IMR-90 (cell line): ENCODE measurements around the gene SLC35E3. TPM values are rescaled to one million over a fixed set of nuclear protein-coding genes. Genes with fewer than 3 reads are reported as not detected.

Experiments
- ATAC-seq: fragments of 200-7000 bp; cut with Tn5 transposase; 2 replicates; pipeline ENCODE4 v1.9.1; 2020; ENCODE audit warnings: low read depth, mild to moderate bottlenecking, moderate library complexity
- BruUV-seq: library from RNA; stranded (reverse); fragments of 400-500 nt; replicated peaks from 2 replicates; lab custom pipeline; 2021; lab: Mats Ljungman, UMichigan
- CTCF ChIA-PET: fragments of 300-600 bp; formaldehyde crosslinking; extraction: SDS; loops from one replicate; lab custom pipeline; 2021; ENCODE audit warnings: antibody characterized with exemption; lab: Yijun Ruan, JAX
- POLR2A ChIA-PET: fragments of 300-600 bp; sonication (Branson Sonifier 250); formaldehyde crosslinking; loops from one replicate; lab custom pipeline; 2022; ENCODE audit warnings: antibody characterized with exemption; ENCODE audit not compliant: unreplicated experiment; lab: Charles Lee
- DNase-seq: peaks from one replicate; pipeline ENCODE4 v3.0.0; 2013
- H2AFZ ChIP-seq: replicated peaks from 2 replicates; pipeline ENCODE3; 2013; ENCODE audit warnings: low read length, mild to moderate bottlenecking; ENCODE audit not compliant: poor library complexity
- H2AK5ac ChIP-seq: 2 replicates; pipeline ENCODE4 v1.6.1; 2013; ENCODE audit warnings: low read depth, low read length, inconsistent platforms
- H2AK9ac ChIP-seq: replicated peaks from 2 replicates; pipeline ENCODE3; 2013; ENCODE audit warnings: mild to moderate bottlenecking, low read depth, low read length, moderate library complexity; ENCODE audit not compliant: poor library complexity
- H2BK120ac ChIP-seq: 2 replicates; pipeline ENCODE4 v1.6.1; 2013; ENCODE audit warnings: low read depth, low read length, inconsistent platforms
- H2BK15ac ChIP-seq: 3 replicates; pipeline ENCODE4 v1.6.1; 2013; ENCODE audit warnings: low read depth, low read length, inconsistent platforms
- H2BK20ac ChIP-seq: 2 replicates; pipeline ENCODE4 v1.6.1; 2013; ENCODE audit warnings: low read depth, mild to moderate bottlenecking, inconsistent platforms, low read length, moderate library complexity
- H2BK5ac ChIP-seq: 2 replicates; pipeline ENCODE4 v1.6.1; 2013; ENCODE audit warnings: mild to moderate bottlenecking, low read depth, low read length, inconsistent platforms; ENCODE audit not compliant: poor library complexity, severe bottlenecking
- H3K14ac ChIP-seq: replicated peaks from 2 replicates; pipeline ENCODE4 v1.6.1; 2013; ENCODE audit warnings: low read depth, low read length, inconsistent platforms
- H3K18ac ChIP-seq: 2 replicates; pipeline ENCODE4 v1.6.1; 2013; ENCODE audit warnings: low read depth, low read length, control low read depth
- H3K23ac ChIP-seq: 2 replicates; pipeline ENCODE4 v1.6.1; 2013; ENCODE audit warnings: low read depth, low read length, inconsistent platforms
- H3K27ac ChIP-seq: 2 replicates; pipeline ENCODE4 v1.5.1; 2013; ENCODE audit warnings: mild to moderate bottlenecking, control low read depth, low read length; ENCODE audit not compliant: insufficient read depth
- H3K27me3 ChIP-seq: 2 replicates; pipeline ENCODE4 v1.6.1; 2013; ENCODE audit warnings: low read length; ENCODE audit not compliant: control insufficient read depth, insufficient read depth
- H3K36me3 ChIP-seq: 2 replicates; pipeline ENCODE4 v1.6.1; 2013; ENCODE audit warnings: low read length, mixed read lengths; ENCODE audit not compliant: control insufficient read depth, insufficient read depth
- H3K4ac ChIP-seq: 2 replicates; pipeline ENCODE4 v1.6.1; 2013; ENCODE audit warnings: low read depth, low read length, inconsistent platforms
- H3K4me1 ChIP-seq: 2 replicates; pipeline ENCODE4 v1.6.1; 2013; ENCODE audit warnings: low read length, mixed read lengths; ENCODE audit not compliant: control insufficient read depth, insufficient read depth
- H3K4me2 ChIP-seq: 2 replicates; pipeline ENCODE4 v1.6.1; 2013; ENCODE audit warnings: low read depth, mild to moderate bottlenecking, control low read depth, low read length, moderate library complexity
- H3K4me3 ChIP-seq: 2 replicates; pipeline ENCODE4 v1.5.1; 2013; ENCODE audit warnings: low read depth, mild to moderate bottlenecking, control low read depth, low read length, moderate library complexity; ENCODE audit not compliant: insufficient read depth
- H3K56ac ChIP-seq: 2 replicates; pipeline ENCODE4 v1.6.1; 2013; ENCODE audit warnings: low read length, inconsistent platforms; ENCODE audit not compliant: insufficient read depth; ENCODE audit errors: extremely low read depth
- H3K79me1 ChIP-seq, 2 experiments: 2 replicates each; pipeline ENCODE4 v1.6.1; 2013; ENCODE audit warnings: low read length in 2 of 2, inconsistent platforms in 1 of 2, low read depth in 1 of 2
- H3K9ac ChIP-seq: 2 replicates; pipeline ENCODE4 v1.6.1; 2013; ENCODE audit warnings: low read depth, low read length, control low read depth
- H3K9me1 ChIP-seq: 2 replicates; pipeline ENCODE4 v1.6.1; 2013; ENCODE audit warnings: low read length, inconsistent platforms; ENCODE audit not compliant: insufficient read depth
- H3K9me3 ChIP-seq: 2 replicates; pipeline ENCODE4 v1.6.1; 2013; ENCODE audit warnings: low read length; ENCODE audit not compliant: control insufficient read depth, insufficient read depth
- H4K20me1 ChIP-seq: 2 replicates; pipeline ENCODE4 v1.6.1; 2013; ENCODE audit warnings: low read length, inconsistent platforms; ENCODE audit not compliant: insufficient read depth
- H4K5ac ChIP-seq: 2 replicates; pipeline ENCODE4 v1.6.1; 2013; ENCODE audit warnings: mild to moderate bottlenecking, low read depth, low read length, control low read depth
- H4K8ac ChIP-seq, 2 experiments: 2 replicates each; pipeline ENCODE4 v1.6.1; 2013; ENCODE audit warnings: low read depth in 2 of 2, low read length in 2 of 2, control low read depth in 1 of 2, inconsistent platforms in 1 of 2
- H4K91ac ChIP-seq: 2 replicates; pipeline ENCODE4 v1.6.1; 2013; ENCODE audit warnings: low read depth, low read length, inconsistent platforms; ENCODE audit not compliant: insufficient read depth
- BHLHE40 ChIP-seq: fragments of 150-350 bp; IDR thresholded peaks from 2 replicates; pipeline ENCODE4 v1.6.1; 2016; ENCODE audit warnings: mild to moderate bottlenecking, low read depth, low read length
- CEBPB ChIP-seq: IDR thresholded peaks from 2 replicates; pipeline ENCODE4 v1.6.1; 2012; ENCODE audit warnings: low read depth, low read length, improper control_type of control experiment
- CHD1 ChIP-seq: IDR thresholded peaks from 2 replicates; pipeline ENCODE4 v1.6.1; 2012; ENCODE audit warnings: low read depth, low read length, improper control_type of control experiment
- FOS ChIP-seq: fragments of 150-350 bp; IDR thresholded peaks from 2 replicates; pipeline ENCODE4 v1.6.1; 2016; ENCODE audit warnings: low read depth, low read length
- MAZ ChIP-seq: IDR thresholded peaks from 2 replicates; pipeline ENCODE4 v1.6.1; 2012; ENCODE audit warnings: low read depth, mild to moderate bottlenecking, low read length, improper control_type of control experiment, moderate library complexity, borderline replicate concordance
- MXI1 ChIP-seq: IDR thresholded peaks from 2 replicates; pipeline ENCODE4 v1.6.1; 2012; ENCODE audit warnings: low read depth, mild to moderate bottlenecking, low read length, moderate library complexity, borderline replicate concordance
- NFE2L2 ChIP-seq: fragments of 150-350 bp; IDR thresholded peaks from 2 replicates; pipeline ENCODE4 v1.6.1; 2016; ENCODE audit warnings: low read depth, mild to moderate bottlenecking, low read length
- POLR2A ChIP-seq: IDR thresholded peaks from 2 replicates; pipeline ENCODE4 v1.6.1; 2012; ENCODE audit warnings: mild to moderate bottlenecking, low read depth, low read length
- RAD21 ChIP-seq: IDR thresholded peaks from 2 replicates; pipeline ENCODE4 v1.6.1; 2012; ENCODE audit warnings: low read length, improper control_type of control experiment
- RFX5 ChIP-seq: IDR thresholded peaks from 2 replicates; pipeline ENCODE4 v1.8.0; 2012; ENCODE audit warnings: low read depth, mild to moderate bottlenecking, low read length, moderate library complexity
- SMC3 ChIP-seq: fragments of 150-350 bp; IDR thresholded peaks from 2 replicates; pipeline ENCODE4 v1.6.1; 2016; ENCODE audit warnings: low read depth, mild to moderate bottlenecking, antibody characterized with exemption, low read length, moderate library complexity
- WGBS, 2 experiments: methylation state at CpG; one replicate each; pipeline versions ENCODE4 v1.1.5 to v1.1.7; 2013; ENCODE audit warnings: missing lambda C conversion rate in 2 of 2; ENCODE audit not compliant: insufficient read length in 1 of 2; ENCODE audit errors: extremely low coverage in 2 of 2; 5-methylcytosine and 5-hydroxymethylcytosine counted together
- dilution Hi-C: fragments of 300-500 bp; cut with HindIII; formaldehyde crosslinking; loops from one replicate; pipeline ENCODE4 v1.14.3; 2018; ENCODE audit warnings: low sequenced_read_pairs; ENCODE audit not compliant: unreplicated experiment
- in situ Hi-C: fragments of 300-500 bp; cut with MboI; formaldehyde crosslinking; loops from 3 replicates; pipeline ENCODE4 v1.14.3; 2019; ENCODE audit warnings: low sequenced_read_pairs, inconsistent platforms, mixed read lengths
- intact Hi-C: fragments of 100-400 bp; cut with micrococcal nuclease; formaldehyde crosslinking; loops from 2 replicates; pipeline ENCODE4 v1.10.0; 2022
- polyA plus RNA-seq, 3 experiments: library from polyadenylated mRNA; depleted of rRNA; stranded (reverse); fragments of >200 nt; gene quantifications; 2 replicates each; pipeline ENCODE4 v1.2.3, GENCODE V29; 2012; ENCODE audit warnings: low replicate concordance in 1 of 3
- total RNA-seq: library from RNA; depleted of rRNA; stranded (reverse); fragments of >200 nt; gene quantifications from 2 replicates; pipeline ENCODE4 v1.2.3, GENCODE V29; 2012
- TF ChIP-seq, protein P1 (sequence below): fragments of 150-350 bp; IDR thresholded peaks from 2 replicates; pipeline ENCODE4 v1.6.1; 2017; ENCODE audit warnings: mild to moderate bottlenecking, antibody characterized with exemption, low read length, low read depth
- TF ChIP-seq, protein P2 (sequence below): conservative IDR thresholded peaks from 2 replicates; pipeline ENCODE4 v1.5.1; 2012; ENCODE audit warnings: mild to moderate bottlenecking, low read depth, low read length, improper control_type of control experiment

The SLC35E3 gene
- total and polyA plus RNA-seq, 2 of the 4 experiments (the other 2 are of a cell fraction), result 3.6 to 5.1 TPM

DNA sequence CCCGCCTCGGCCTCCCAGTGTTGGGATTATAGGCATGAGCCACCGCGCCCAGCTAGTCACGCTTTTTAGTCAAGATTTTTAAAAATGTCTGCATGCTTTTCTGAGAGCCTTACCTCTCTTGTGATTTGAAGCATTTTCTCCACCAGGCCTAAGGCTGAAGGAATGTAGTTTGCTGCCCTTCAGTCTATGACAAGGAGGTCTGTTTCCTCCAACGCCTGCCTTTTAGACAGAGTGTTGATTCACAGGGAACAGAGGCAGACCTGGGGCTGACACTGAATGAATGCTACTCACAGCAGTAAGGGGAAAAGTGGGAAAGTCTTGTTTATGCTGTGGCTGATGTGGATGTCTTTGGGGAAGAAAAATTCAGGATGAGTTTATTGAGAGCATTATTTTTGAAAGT is 34.8 kb downstream of the SLC35E3 start:
- in situ Hi-C loops (no loop called here), intact Hi-C loops (no loop called here)
- no peak overlapping the region for H3K4ac ChIP-seq

More for the DNA sequence above, 34.8 kb downstream of the SLC35E3 start:
- Histone ChIP-seq H4K91ac (no peak overlapping the region), H4K20me1 (no peaks in the 10 kb centered on the region), H3K9me1 (no peaks in the 10 kb centered on the region), H3K4me2 (no peak overlapping the region), H3K36me3 (no peaks in the 10 kb centered on the region), H3K27me3 (no peaks in the 10 kb centered on the region), H4K8ac (no peak overlapping the region), H3K4me3 (no peak overlapping the region), H3K4me1 (peaks cover 2% of the 10 kb centered on the region; the same call in 1 of the 2 replicates), H2AK9ac (no peak overlapping the region), H4K5ac (no peak overlapping the region), H3K9ac (no peak overlapping the region), H3K79me1 (no peaks in the 10 kb centered on the region), H2AK5ac (no peak overlapping the region), H2BK5ac (no peak overlapping the region), H2BK20ac (no peak overlapping the region), H3K27ac (0 out of 2 replicates have a peak overlapping the region, but pooled peaks have one; percentile 13), H3K18ac (no peak overlapping the region), H2BK120ac (no peak overlapping the region), H3K14ac (no peak overlapping the region), H2BK15ac (no peak overlapping the region), H3K23ac (no peak overlapping the region), H2AFZ (no peak overlapping the region), H3K56ac (no peak overlapping the region), H3K9me3 (no peaks in the 10 kb centered on the region)
- 85% methylated on average over 2 of the region's 6 CpGs; no CpG with 5 or more reads in 1 of the 2 experiments for WGBS, 2 experiments
- no TSS peak for BruUV-seq
- DNase-seq (peak; percentile 44), ATAC-seq (peak; percentile 84)
- CTCF ChIA-PET, result no interaction called here
- dilution Hi-C loops, result no loop called here
- TF ChIP-seq NFE2L2 (no peak), MXI1 (no peak), CEBPB (no peak), BHLHE40 (no peak), FOS (no peak), RFX5 (no peak), CHD1 (no peak), MAZ (no peak), RAD21 (no peak), SMC3 (no peak), POLR2A (no peak)
- TF ChIP-seq, protein P1, sequence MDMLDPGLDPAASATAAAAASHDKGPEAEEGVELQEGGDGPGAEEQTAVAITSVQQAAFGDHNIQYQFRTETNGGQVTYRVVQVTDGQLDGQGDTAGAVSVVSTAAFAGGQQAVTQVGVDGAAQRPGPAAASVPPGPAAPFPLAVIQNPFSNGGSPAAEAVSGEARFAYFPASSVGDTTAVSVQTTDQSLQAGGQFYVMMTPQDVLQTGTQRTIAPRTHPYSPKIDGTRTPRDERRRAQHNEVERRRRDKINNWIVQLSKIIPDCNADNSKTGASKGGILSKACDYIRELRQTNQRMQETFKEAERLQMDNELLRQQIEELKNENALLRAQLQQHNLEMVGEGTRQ, result no peak
- TF ChIP-seq, protein P2, sequence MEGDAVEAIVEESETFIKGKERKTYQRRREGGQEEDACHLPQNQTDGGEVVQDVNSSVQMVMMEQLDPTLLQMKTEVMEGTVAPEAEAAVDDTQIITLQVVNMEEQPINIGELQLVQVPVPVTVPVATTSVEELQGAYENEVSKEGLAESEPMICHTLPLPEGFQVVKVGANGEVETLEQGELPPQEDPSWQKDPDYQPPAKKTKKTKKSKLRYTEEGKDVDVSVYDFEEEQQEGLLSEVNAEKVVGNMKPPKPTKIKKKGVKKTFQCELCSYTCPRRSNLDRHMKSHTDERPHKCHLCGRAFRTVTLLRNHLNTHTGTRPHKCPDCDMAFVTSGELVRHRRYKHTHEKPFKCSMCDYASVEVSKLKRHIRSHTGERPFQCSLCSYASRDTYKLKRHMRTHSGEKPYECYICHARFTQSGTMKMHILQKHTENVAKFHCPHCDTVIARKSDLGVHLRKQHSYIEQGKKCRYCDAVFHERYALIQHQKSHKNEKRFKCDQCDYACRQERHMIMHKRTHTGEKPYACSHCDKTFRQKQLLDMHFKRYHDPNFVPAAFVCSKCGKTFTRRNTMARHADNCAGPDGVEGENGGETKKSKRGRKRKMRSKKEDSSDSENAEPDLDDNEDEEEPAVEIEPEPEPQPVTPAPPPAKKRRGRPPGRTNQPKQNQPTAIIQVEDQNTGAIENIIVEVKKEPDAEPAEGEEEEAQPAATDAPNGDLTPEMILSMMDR, result no peak
- POLR2A ChIA-PET, result no interaction called here
